ENCODE data around the gene RAB4A.

- no peak for TF ChIP-seq CTCF (IDR thresholded peaks at IDR 0.05 in 2 of 3, conservative IDR thresholded peaks at IDR 0.05 in 1 of 3; ENCODE audit: control insufficient read depth in 2 of 3, extremely low read depth in 1 of 3, insufficient read depth in 1 of 3, low read depth in 3 of 3, low read length in 3 of 3)
- TF ChIP-seq BACH1 (IDR thresholded peaks at IDR 0.05; ENCODE audit: borderline replicate concordance): no peak
- TF ChIP-seq POLR2AphosphoS2 (IDR thresholded peaks at IDR 0.05; ENCODE audit: low read depth, low read length): no peak
- TF ChIP-seq E2F4 (IDR thresholded peaks at IDR 0.05; ENCODE audit: low read depth, low read length): no peak
- TF ChIP-seq ZBTB11 (CRISPR knock-in tag; IDR thresholded peaks at IDR 0.05): no peak
- no peak for TF ChIP-seq SREBF2 (IDR thresholded peaks at IDR 0.05; ENCODE audit: low read length)
- no peak for TF ChIP-seq POLR2AphosphoS5 (IDR thresholded peaks at IDR 0.05; ENCODE audit: low read length)
- no peak for TF ChIP-seq YY1 (IDR thresholded peaks at IDR 0.05; ENCODE audit: low read depth, low read length)
- TF ChIP-seq PBX3 (IDR thresholded peaks at IDR 0.05; ENCODE audit: insufficient replicate concordance, low read depth, low read length): no peak
- TF ChIP-seq ASH2L (IDR thresholded peaks at IDR 0.05; ENCODE audit: borderline replicate concordance, low read depth): no peak
- no peak for TF ChIP-seq NRF1 (conservative IDR thresholded peaks at IDR 0.05; ENCODE audit: low read depth, low read length)
Observed at GRCh38 chr1:229349463-229350385, 78.8 kb downstream of the RAB4A start.
